AG04450 (cell line): ENCODE results near the gene SULF2. TPM values are rescaled to one million over a fixed set of nuclear protein-coding genes. Genes with fewer than 3 reads are reported as not detected.

Experiments
- CTCF ChIA-PET: fragments of 300-600, 350-600 bp; formaldehyde crosslinking; extraction: SDS; loops from one replicate; lab custom pipeline; 2022; ENCODE audit warnings: antibody characterized with exemption, inconsistent platforms; lab: Charles Lee
- POLR2A ChIA-PET: fragments of 350-600 bp; formaldehyde crosslinking; extraction: SDS; loops from one replicate; lab custom pipeline; 2021; ENCODE audit warnings: antibody characterized with exemption, inconsistent platforms; lab: Yijun Ruan, JAX
- DNase-seq: peaks from one replicate; pipeline ENCODE4 v3.0.0-alpha.2; 2011; ENCODE audit warnings: low read depth, low spot score
- H3K27ac ChIP-seq: one replicate; pipeline ENCODE4 v1.5.1; 2012; ENCODE audit warnings: low read depth, low read length, control low read depth
- H3K27me3 ChIP-seq: one replicate; pipeline ENCODE4 v1.6.0; 2012; ENCODE audit warnings: low read length; ENCODE audit not compliant: control insufficient read depth, insufficient read depth
- H3K4me3 ChIP-seq: 2 replicates; pipeline ENCODE4 v1.5.1; 2011; ENCODE audit warnings: mild to moderate bottlenecking, low read depth, low read length, control low read depth
- H3K9me3 ChIP-seq: 2 replicates; pipeline ENCODE4 v1.5.1; 2012; ENCODE audit warnings: low read length; ENCODE audit not compliant: control insufficient read depth, insufficient read depth
- CTCF ChIP-seq: IDR thresholded peaks from 2 replicates; pipeline ENCODE4 v1.5.1; 2011; ENCODE audit warnings: low read depth, low read length, control low read depth, inconsistent platforms
- polyA plus RNA-seq: library from polyadenylated mRNA; depleted of rRNA; stranded (reverse); fragments of >200 nt; gene quantifications from 2 replicates; pipeline ENCODE4 v1.2.3, GENCODE V29; 2011

Gene SULF2
- polyA plus RNA-seq, 1 experiment, result 0.73 TPM

GRCh38 chr20:47762699-47763268 lies 22.5 kb downstream of the SULF2 start:
- no peak for DNase-seq
- Histone ChIP-seq H3K4me3 (no peak overlapping the region), H3K27me3 (peaks cover 24% of the 10 kb centered on the region), H3K9me3 (no peaks in the 10 kb centered on the region), H3K27ac (no peak overlapping the region)
- ChIA-PET POLR2A (no interaction called here), CTCF (no interaction called here)
- TF ChIP-seq CTCF, result no peak

GRCh38 chr20:47761482-47762047 lies 23.7 kb downstream of the SULF2 start:
- no peak overlapping the region for H3K4me3 ChIP-seq
- no peak for TF ChIP-seq CTCF
- ChIA-PET CTCF (no interaction called here), POLR2A (no interaction called here)
- H3K27ac ChIP-seq, result no peak overlapping the region
- DNase-seq, result no peak
- H3K9me3 ChIP-seq, result no peaks in the 10 kb centered on the region
- peaks cover 26% of the 10 kb centered on the region for H3K27me3 ChIP-seq

- peaks cover 26% of the 10 kb centered on the region for H3K27me3 ChIP-seq
- H3K9me3 ChIP-seq, result no peaks in the 10 kb centered on the region
- no peak for TF ChIP-seq CTCF
- DNase-seq, result no peak
- CTCF ChIA-PET, result no interaction called here
- H3K4me3 ChIP-seq, result no peak overlapping the region
- no peak overlapping the region for H3K27ac ChIP-seq
- POLR2A ChIA-PET, result no interaction called here
Measured at GRCh38 chr20:47760686-47761481, 24.4 kb downstream of the SULF2 start.

- H3K27me3 ChIP-seq, result peaks cover 24% of the 10 kb centered on the region
- no peaks in the 10 kb centered on the region for H3K9me3 ChIP-seq
- CTCF ChIA-PET, result interaction anchor here (0.6 to 0.7 kb wide), 3 partner anchors 41 to 1148 kb away, joined by 3 read pairs; no protein-coding TSS in a partner anchor
- POLR2A ChIA-PET, result no interaction called here
- TF ChIP-seq CTCF, result no peak
- no peak overlapping the region for H3K27ac ChIP-seq
- no peak overlapping the region for H3K4me3 ChIP-seq
- no peak for DNase-seq
Measured at GRCh38 chr20:47758517-47759450, 26.5 kb downstream of the SULF2 start.
